NK-92 treated with Interleukin-12 subunit alpha and Interleukin-12 subunit beta, amount 100 ng/mL, for 24 hours (cell line): ENCODE data around the gene ANKLE1.

Source experiments
- DNase-seq: peaks from one replicate; lab custom pipeline; 2025; lab: John Stamatoyannopoulos, UW

Gene ANKLE1

GRCh38 chr19:17307876-17308377 is 26.2 kb downstream of the ANKLE1 start:
- DNase-seq: no peak

- peak; percentile 99 for DNase-seq
Observed at GRCh38 chr19:17309198-17309964, 27.7 kb downstream of the ANKLE1 start, which contains the start of gene DDA1. Gene DDA1, plus strand, starts transcription at chr19:17309563. Its CDS starts 92 bp downstream, at chr19:17309655.

- no peak for DNase-seq
Observed at GRCh38 chr19:17309965-17310461, 28.3 kb downstream of the ANKLE1 start.

GRCh38 chr19:17311455-17312188 is 29.9 kb downstream of the ANKLE1 start:
- DNase-seq: no peak

- no peak for DNase-seq
Observed at GRCh38 chr19:17312189-17313113, 30.8 kb downstream of the ANKLE1 start.

- DNase-seq: no peak
Observed at GRCh38 chr19:17314007-17314593, 32.4 kb downstream of the ANKLE1 start.

GRCh38 chr19:17318966-17319365 is 37.3 kb downstream of the ANKLE1 start:
- DNase-seq: no peak

- no peak for DNase-seq
Observed at GRCh38 chr19:17319473-17320238, 38.0 kb downstream of the ANKLE1 start.

GRCh38 chr19:17320435-17320834 is 38.7 kb downstream of the ANKLE1 start:
- DNase-seq: no peak

GRCh38 chr19:17321655-17322489 is 40.2 kb downstream of the ANKLE1 start:
- DNase-seq: no peak

- DNase-seq: no peak
Observed at GRCh38 chr19:17322854-17323253, 41.2 kb downstream of the ANKLE1 start.

- no peak for DNase-seq
Observed at GRCh38 chr19:17323300-17323963, 41.7 kb downstream of the ANKLE1 start.

- DNase-seq: no peak
Observed at GRCh38 chr19:17323964-17324332, 42.2 kb downstream of the ANKLE1 start.

GRCh38 chr19:17324357-17325114 is 42.8 kb downstream of the ANKLE1 start:
- no peak for DNase-seq

- no peak for DNase-seq
Observed at GRCh38 chr19:17325133-17325532, 43.4 kb downstream of the ANKLE1 start.

GRCh38 chr19:17325881-17326594 is 44.3 kb downstream of the ANKLE1 start:
- no peak for DNase-seq

- no peak for DNase-seq
Observed at GRCh38 chr19:17326595-17326966, 44.9 kb downstream of the ANKLE1 start.
